Activated CD8-positive, alpha-beta memory T cell treated with anti-CD3 and anti-CD28 coated beads for 36 hours (primary cell): ENCODE measurements around the gene KLF11. TPM values are rescaled to one million over a fixed set of nuclear protein-coding genes. Genes with fewer than 3 reads are reported as not detected.
"Not testable (repeated sequence)": the region's sequence is repeated elsewhere in the genome, so short reads cannot be mapped to it uniquely, and the experiment has no call there.

Experiments used
- CTCF ChIA-PET: fragments of 350-600 bp; sonication (Branson Sonifier 250); formaldehyde crosslinking; loops from one replicate; lab custom pipeline; 2021; ENCODE audit warnings: antibody characterized with exemption; lab: Charles Lee
- POLR2A ChIA-PET: fragments of 350-600 bp; sonication (Branson Sonifier 250); formaldehyde crosslinking; loops from one replicate; lab custom pipeline; 2021; ENCODE audit warnings: antibody characterized with exemption; lab: Charles Lee
- total RNA-seq, 2 experiments: library from RNA; stranded (reverse); gene quantifications; one replicate each; pipeline ENCODE4 v1.2.3, GENCODE V29; 2021

KLF11 gene
- total RNA-seq, 2 experiments from 2014 or later: 6.5 to 6.6 TPM

- ChIA-PET CTCF (interaction anchor here (1.0 to 4.6 kb wide), 2 partner anchors 8 to 17 kb away, joined by 3 to 15 read pairs; no protein-coding TSS in a partner anchor), POLR2A (no interaction called here)
Measured at GRCh38 chr2:10089565-10090190, 46.3 kb downstream of the KLF11 start.

DNA sequence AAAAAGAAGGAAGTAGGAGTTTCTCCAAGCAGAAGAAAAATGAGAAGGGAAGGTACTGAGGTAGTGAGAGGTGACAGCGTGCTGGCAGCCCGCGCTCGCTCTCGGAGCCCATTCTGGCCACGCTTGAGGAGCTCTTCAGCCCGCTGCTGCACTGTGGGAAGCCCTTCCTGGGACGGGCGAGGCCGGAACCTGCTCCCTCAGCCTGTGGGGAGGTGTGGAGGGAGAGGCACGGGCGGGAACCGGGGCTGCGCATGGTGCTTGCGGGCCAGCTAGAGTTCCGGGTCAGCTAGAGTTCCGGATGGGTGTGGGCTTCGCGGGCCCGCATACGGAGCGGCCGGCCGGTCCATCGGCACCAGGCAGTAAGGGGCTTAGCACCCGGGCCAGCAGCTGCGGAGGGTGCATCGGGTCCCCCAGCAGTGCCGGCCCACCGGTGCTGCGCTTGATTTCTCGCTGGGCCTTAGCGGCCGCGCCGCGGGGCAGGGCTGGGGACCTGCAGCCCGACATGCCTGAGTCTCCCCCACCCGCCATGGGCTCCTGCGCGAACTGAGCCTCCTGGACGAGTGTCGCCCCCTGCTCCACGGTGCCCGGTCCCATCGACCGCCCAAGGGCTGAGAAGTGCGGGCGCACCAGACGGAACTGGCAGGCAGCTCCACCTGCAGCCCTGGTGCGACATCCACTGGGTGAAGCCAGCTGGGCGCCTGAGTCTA lies 48.0 kb downstream of the KLF11 start:
- ChIA-PET POLR2A (no interaction called here), CTCF (interaction anchor here (0.6 to 1.6 kb wide), 4 partner anchors 19 to 673 kb away, joined by 3 to 7 read pairs (median 3); no protein-coding TSS in a partner anchor)

- POLR2A ChIA-PET: not testable (repeated sequence)
- CTCF ChIA-PET: interaction anchor here (1.5 to 1.6 kb wide), 3 partner anchors 19 to 63 kb away, joined by 3 to 7 read pairs (median 3); no protein-coding TSS in a partner anchor
Measured at GRCh38 chr2:10091889-10092244, 48.5 kb downstream of the KLF11 start.

DNA sequence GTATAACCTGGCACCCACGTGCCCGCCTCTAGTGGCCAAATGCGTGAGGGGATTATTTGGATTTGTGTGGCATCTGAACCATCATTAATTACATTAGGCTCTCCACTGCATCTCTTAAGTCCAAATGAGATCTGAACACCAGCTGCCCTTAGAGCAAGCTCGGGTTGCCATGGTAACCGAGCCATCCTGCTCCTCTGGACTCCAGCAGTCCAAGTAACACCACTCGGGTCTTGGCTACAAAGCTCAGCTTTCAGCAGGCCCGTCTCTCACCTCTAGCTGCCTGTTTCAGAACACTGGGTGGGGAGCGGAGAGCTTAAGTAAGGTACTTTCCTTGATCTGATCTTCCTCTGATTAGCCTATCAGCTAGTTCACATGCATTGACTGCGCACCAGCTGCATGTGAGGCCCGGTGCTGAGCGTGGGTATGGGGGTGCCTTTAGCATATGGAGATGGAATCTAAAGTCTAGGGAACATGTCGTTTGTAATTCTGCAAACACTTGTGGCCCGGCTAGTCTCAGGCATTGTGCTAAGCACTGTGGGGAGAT lies 51.0 kb downstream of the KLF11 start:
- CTCF ChIA-PET: interaction anchor here (1.2 to 4.4 kb wide), 3 partner anchors 22 to 341 kb away, joined by 3 to 53 read pairs (median 5); no protein-coding TSS in a partner anchor
- POLR2A ChIA-PET: no interaction called here

- CTCF ChIA-PET: interaction anchor here (1.2 to 4.4 kb wide), 3 partner anchors 23 to 340 kb away, joined by 3 to 53 read pairs (median 5); no protein-coding TSS in a partner anchor
- POLR2A ChIA-PET: no interaction called here
Measured at GRCh38 chr2:10095175-10095574, 51.8 kb downstream of the KLF11 start.

- CTCF ChIA-PET: interaction anchor here (0.6 to 4.4 kb wide), 8 partner anchors 10 to 336 kb away, joined by 3 to 53 read pairs (median 4); no protein-coding TSS in a partner anchor
Measured at GRCh38 chr2:10096641-10097040, 53.3 kb downstream of the KLF11 start.

GRCh38 chr2:10097352-10098148 lies 54.2 kb downstream of the KLF11 start:
- POLR2A ChIA-PET: no interaction called here
- CTCF ChIA-PET: interaction anchor here (0.6 to 4.4 kb wide), 8 partner anchors 10 to 335 kb away, joined by 3 to 53 read pairs (median 4); no protein-coding TSS in a partner anchor

More at GRCh38 chr2:10096641-10097040, 53.3 kb downstream of the KLF11 start:
- POLR2A ChIA-PET: no interaction called here

DNA sequence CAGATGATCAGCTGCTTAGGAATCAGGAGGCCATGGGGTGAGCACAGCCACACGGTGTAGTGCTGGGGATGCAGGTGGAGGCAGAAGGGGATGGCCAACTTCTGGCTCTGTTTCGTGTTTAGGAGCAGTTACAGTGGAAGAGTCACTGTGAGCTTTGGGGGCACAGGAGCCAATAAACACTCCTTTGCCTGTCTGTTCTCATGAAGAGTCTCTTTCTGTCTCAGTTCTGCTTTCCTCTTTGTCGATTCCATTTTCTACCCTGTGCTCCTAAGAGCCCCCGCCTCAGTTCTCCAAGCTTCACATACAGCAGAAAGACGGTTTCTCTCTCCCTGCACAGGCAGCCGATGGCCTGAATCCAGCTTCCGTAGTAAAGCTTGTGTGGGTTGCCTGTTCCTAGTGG lies 58.1 kb downstream of the KLF11 start:
- POLR2A ChIA-PET: no interaction called here
- CTCF ChIA-PET: interaction anchor here (0.6 to 1.1 kb wide), 2 partner anchors 9 to 30 kb away, joined by 3 to 6 read pairs; no protein-coding TSS in a partner anchor

GRCh38 chr2:10103179-10103578 lies 59.8 kb downstream of the KLF11 start:
- CTCF ChIA-PET: no interaction called here
- POLR2A ChIA-PET: no interaction called here

Other genes with a start within 250 kb of the KLF11 start
- 10 to 100 TPM; 23.5 to 24.2 TPM for gene TAF1B, start 200.1 kb upstream of the KLF11 start, total RNA-seq
- under 1 TPM; 0.38 to 0.40 TPM for gene GRHL1, start 91.9 kb upstream of the KLF11 start, total RNA-seq
- gene CYS1, start 36.9 kb downstream of the KLF11 start, total RNA-seq: under 1 TPM in 1 of 2 experiments, not detected in 1; 0.15 TPM
- 100 to 1,000 TPM; 444 to 468 TPM for gene RRM2, start 79.2 kb downstream of the KLF11 start, total RNA-seq